Neural crest cell (in vitro differentiated cells): ENCODE data around the gene HBA1. TPM values are rescaled to one million over a fixed set of nuclear protein-coding genes. Genes with fewer than 3 reads are reported as not detected.
"Not testable (repeated sequence)": the region's sequence is repeated elsewhere in the genome, so short reads cannot be mapped to it uniquely, and the experiment has no call there.

Experiments used
- DNase-seq: peaks from one replicate; pipeline ENCODE4 v3.0.0; 2021; ENCODE audit warnings: low read depth, mixed read lengths, low spot score
- H3K27ac Mint-ChIP-seq: one replicate; pipeline ENCODE4 v1.8.0; 2021; ENCODE audit warnings: mild to moderate bottlenecking, mixed read lengths; ENCODE audit not compliant: unreplicated experiment
- H3K27me3 Mint-ChIP-seq: 2 replicates; pipeline ENCODE4 v1.8.0; 2021; ENCODE audit warnings: low read depth, mild to moderate bottlenecking, mixed read lengths
- H3K36me3 Mint-ChIP-seq: 2 replicates; pipeline ENCODE4 v1.8.0; 2021; ENCODE audit warnings: low read depth, mild to moderate bottlenecking, mixed read lengths
- H3K4me1 Mint-ChIP-seq: 2 replicates; pipeline ENCODE4 v1.8.0; 2021; ENCODE audit warnings: mixed read lengths
- H3K4me3 Mint-ChIP-seq: one replicate; pipeline ENCODE4 v1.8.0; 2021; ENCODE audit warnings: mild to moderate bottlenecking, mixed read lengths
- H3K9me3 Mint-ChIP-seq: 2 replicates; pipeline ENCODE4 v1.8.0; 2021; ENCODE audit warnings: mixed read lengths
- CTCF ChIP-seq: fragments of 200-600 bp; sonication (generic); conservative IDR thresholded peaks from 2 replicates; pipeline ENCODE4 v1.5.0; 2021; ENCODE audit warnings: antibody characterized with exemption, mild to moderate bottlenecking
- total RNA-seq: library from RNA; stranded (reverse); gene quantifications from 2 replicates; pipeline ENCODE4 v1.2.1, GENCODE V29; 2021

The HBA1 gene
- total RNA-seq, 1 donor from 2014 or later: not detected

GRCh38 chr16:154217-155030 is 22.1 kb upstream of the HBA1 start:
- Mint-ChIP-seq H3K4me1 (peaks cover 7% of the 10 kb centered on the region), H3K9me3 (no peaks in the 10 kb centered on the region), H3K4me3 (peak overlapping the region; percentile 72), H3K27me3 (peaks cover 80% of the 10 kb centered on the region), H3K36me3 (no peaks in the 10 kb centered on the region), H3K27ac (no peak overlapping the region)
- DNase-seq: no peak
- no peak for TF ChIP-seq CTCF

- H3K36me3 Mint-ChIP-seq: no peaks in the 10 kb centered on the region
- DNase-seq: no peak
- no peaks in the 10 kb centered on the region for H3K9me3 Mint-ChIP-seq
- H3K27ac Mint-ChIP-seq: no peak overlapping the region
- TF ChIP-seq CTCF: no peak
- H3K27me3 Mint-ChIP-seq: peaks cover 77% of the 10 kb centered on the region
- H3K4me3 Mint-ChIP-seq: peak overlapping the region; percentile 72
- peaks cover 7% of the 10 kb centered on the region for H3K4me1 Mint-ChIP-seq
Measured at GRCh38 chr16:155031-155398, 21.5 kb upstream of the HBA1 start.

GRCh38 chr16:159136-159849 is 17.2 kb upstream of the HBA1 start:
- DNase-seq: no peak
- peaks cover 71% of the 10 kb centered on the region for H3K27me3 Mint-ChIP-seq
- peaks cover 7% of the 10 kb centered on the region for H3K4me1 Mint-ChIP-seq
- H3K27ac Mint-ChIP-seq: no peak overlapping the region
- no peaks in the 10 kb centered on the region for H3K36me3 Mint-ChIP-seq
- no peaks in the 10 kb centered on the region for H3K9me3 Mint-ChIP-seq
- no peak overlapping the region for H3K4me3 Mint-ChIP-seq
- no peak for TF ChIP-seq CTCF

GRCh38 chr16:160242-160641 is 16.2 kb upstream of the HBA1 start:
- not testable (repeated sequence) for DNase-seq, H3K36me3 Mint-ChIP-seq, H3K9me3 Mint-ChIP-seq, H3K27ac Mint-ChIP-seq, H3K4me3 Mint-ChIP-seq, H3K4me1 Mint-ChIP-seq
- peaks cover 66% of the 10 kb centered on the region for H3K27me3 Mint-ChIP-seq

- TF ChIP-seq CTCF: no peak
- H3K36me3 Mint-ChIP-seq: no peaks in the 10 kb centered on the region
- no peak overlapping the region for H3K4me3 Mint-ChIP-seq
- peaks cover 67% of the 10 kb centered on the region for H3K27me3 Mint-ChIP-seq
- DNase-seq: no peak
- H3K27ac Mint-ChIP-seq: no peak overlapping the region
- no peaks in the 10 kb centered on the region for H3K4me1 Mint-ChIP-seq
- H3K9me3 Mint-ChIP-seq: no peaks in the 10 kb centered on the region
Measured at GRCh38 chr16:160691-161190, 15.7 kb upstream of the HBA1 start.
